ENCODE results near the gene MIF4GD. TPM values are rescaled to one million over a fixed set of nuclear protein-coding genes. Genes with fewer than 3 reads are reported as not detected.

Gene MIF4GD
- total and polyA plus RNA-seq, 9 of the 15 experiments (the other 6 are each of a cell fraction or from before 2014, with no cell fraction given): 11.8 to 63.8 (median 28.1) TPM

DNA sequence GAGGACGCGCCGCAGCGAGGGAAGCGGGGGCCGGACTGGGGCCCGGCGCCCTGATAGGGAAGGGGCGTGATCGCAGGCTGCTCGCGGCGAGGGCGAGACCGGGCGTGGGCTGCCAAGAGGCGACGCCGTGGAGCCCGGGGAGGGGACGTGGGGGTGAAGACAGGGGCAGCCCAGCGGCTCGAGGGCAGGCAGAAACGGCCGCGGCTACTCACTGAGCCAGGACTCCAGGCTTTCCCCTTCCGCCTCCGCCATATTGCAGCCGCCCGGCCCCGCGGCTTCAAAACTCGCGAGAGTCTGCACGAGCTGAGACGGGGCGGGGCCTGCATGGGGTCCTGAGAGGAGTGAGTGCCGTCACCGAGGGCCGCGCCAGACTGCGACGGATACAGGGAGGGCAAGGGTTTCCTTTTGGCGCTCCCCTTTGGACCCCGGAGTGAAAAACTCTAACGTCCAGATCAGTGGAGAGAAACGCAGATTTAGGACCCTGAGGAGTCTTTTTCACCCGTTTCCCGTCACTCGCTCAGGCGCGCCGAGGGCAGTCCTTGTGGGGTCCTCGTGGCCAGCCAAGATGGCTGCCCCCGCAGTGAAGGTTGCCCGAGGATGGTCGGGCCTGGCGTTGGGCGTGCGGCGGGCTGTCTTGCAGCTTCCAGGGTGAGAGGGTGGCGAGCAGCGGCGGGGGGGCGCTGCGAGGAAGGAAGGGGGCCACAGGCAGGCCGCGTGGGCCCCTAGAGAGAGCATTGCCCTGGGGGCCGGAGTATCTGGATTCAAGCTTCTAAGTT, 9.5 kb downstream of the MIF4GD start, which contains the start of the genes GGA3 and MRPS7 (continued):
- TF ChIP-seq KDM2B (CRISPR knock-in tag; IDR thresholded peaks at IDR 0.05) (no peak), DDX20 (tag; IDR thresholded peaks at IDR 0.05; ENCODE audit: low read depth) (no peak), FOXA1 (IDR thresholded peaks at IDR 0.05; ENCODE audit: borderline replicate concordance) (no peak), RFX7 (CRISPR knock-in tag; IDR thresholded peaks at IDR 0.05) (no peak), ESRRB (CRISPR knock-in tag; IDR thresholded peaks at IDR 0.05; ENCODE audit: borderline replicate concordance) (no peak), ZNF347 (CRISPR knock-in tag; IDR thresholded peaks at IDR 0.05; ENCODE audit: low read depth) (no peak), HDGF (IDR thresholded peaks at IDR 0.05) (no peak), C11orf30 (IDR thresholded peaks at IDR 0.05; ENCODE audit: low read depth) (peak; percentile 98), ARID1B (IDR thresholded peaks at IDR 0.05) (peak; percentile 28; the same call in 1 of the 2 replicates), CREB1 (IDR thresholded peaks at IDR 0.05) (peak; percentile 59), CREB1 (CRISPR knock-in tag; IDR thresholded peaks at IDR 0.05) (peak; percentile 84), L3MBTL2 (IDR thresholded peaks at IDR 0.05) (peak; percentile 53), GABPB1 (CRISPR knock-in tag; IDR thresholded peaks at IDR 0.05) (peak; percentile 69; the same call in 1 of the 2 replicates), SNIP1 (IDR thresholded peaks at IDR 0.05; ENCODE audit: low read depth) (no peak), ADNP (tag; IDR thresholded peaks at IDR 0.05) (no peak), ZNF175 (CRISPR knock-in tag; IDR thresholded peaks at IDR 0.05; ENCODE audit: low read depth) (no peak), HDAC2 (IDR thresholded peaks at IDR 0.05) (peak; percentile 64), LEF1 (IDR thresholded peaks at IDR 0.05) (no peak), SP1 (CRISPR knock-in tag; IDR thresholded peaks at IDR 0.05) (peak; percentile 95), FOSL1 (tag; conservative IDR thresholded peaks at IDR 0.05) (no peak), TRIM28 (IDR thresholded peaks at IDR 0.05) (peak; percentile 67; the same call in 1 of the 2 replicates)
- TF ChIP-seq, protein P1, sequence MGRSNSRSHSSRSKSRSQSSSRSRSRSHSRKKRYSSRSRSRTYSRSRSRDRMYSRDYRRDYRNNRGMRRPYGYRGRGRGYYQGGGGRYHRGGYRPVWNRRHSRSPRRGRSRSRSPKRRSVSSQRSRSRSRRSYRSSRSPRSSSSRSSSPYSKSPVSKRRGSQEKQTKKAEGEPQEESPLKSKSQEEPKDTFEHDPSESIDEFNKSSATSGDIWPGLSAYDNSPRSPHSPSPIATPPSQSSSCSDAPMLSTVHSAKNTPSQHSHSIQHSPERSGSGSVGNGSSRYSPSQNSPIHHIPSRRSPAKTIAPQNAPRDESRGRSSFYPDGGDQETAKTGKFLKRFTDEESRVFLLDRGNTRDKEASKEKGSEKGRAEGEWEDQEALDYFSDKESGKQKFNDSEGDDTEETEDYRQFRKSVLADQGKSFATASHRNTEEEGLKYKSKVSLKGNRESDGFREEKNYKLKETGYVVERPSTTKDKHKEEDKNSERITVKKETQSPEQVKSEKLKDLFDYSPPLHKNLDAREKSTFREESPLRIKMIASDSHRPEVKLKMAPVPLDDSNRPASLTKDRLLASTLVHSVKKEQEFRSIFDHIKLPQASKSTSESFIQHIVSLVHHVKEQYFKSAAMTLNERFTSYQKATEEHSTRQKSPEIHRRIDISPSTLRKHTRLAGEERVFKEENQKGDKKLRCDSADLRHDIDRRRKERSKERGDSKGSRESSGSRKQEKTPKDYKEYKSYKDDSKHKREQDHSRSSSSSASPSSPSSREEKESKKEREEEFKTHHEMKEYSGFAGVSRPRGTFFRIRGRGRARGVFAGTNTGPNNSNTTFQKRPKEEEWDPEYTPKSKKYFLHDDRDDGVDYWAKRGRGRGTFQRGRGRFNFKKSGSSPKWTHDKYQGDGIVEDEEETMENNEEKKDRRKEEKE (IDR thresholded peaks at IDR 0.05; ENCODE audit: borderline replicate concordance in 1 of 2, control insufficient read depth in 1 of 2, low read depth in 2 of 2, low read length in 1 of 2): no peak
- TF ChIP-seq, protein P2, sequence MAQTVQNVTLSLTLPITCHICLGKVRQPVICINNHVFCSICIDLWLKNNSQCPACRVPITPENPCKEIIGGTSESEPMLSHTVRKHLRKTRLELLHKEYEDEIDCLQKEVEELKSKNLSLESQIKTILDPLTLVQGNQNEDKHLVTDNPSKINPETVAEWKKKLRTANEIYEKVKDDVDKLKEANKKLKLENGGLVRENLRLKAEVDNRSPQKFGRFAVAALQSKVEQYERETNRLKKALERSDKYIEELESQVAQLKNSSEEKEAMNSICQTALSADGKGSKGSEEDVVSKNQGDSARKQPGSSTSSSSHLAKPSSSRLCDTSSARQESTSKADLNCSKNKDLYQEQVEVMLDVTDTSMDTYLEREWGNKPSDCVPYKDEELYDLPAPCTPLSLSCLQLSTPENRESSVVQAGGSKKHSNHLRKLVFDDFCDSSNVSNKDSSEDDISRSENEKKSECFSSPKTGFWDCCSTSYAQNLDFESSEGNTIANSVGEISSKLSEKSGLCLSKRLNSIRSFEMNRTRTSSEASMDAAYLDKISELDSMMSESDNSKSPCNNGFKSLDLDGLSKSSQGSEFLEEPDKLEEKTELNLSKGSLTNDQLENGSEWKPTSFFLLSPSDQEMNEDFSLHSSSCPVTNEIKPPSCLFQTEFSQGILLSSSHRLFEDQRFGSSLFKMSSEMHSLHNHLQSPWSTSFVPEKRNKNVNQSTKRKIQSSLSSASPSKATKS (CRISPR knock-in tag; IDR thresholded peaks at IDR 0.05): no peak
- TF ChIP-seq, protein P3, sequence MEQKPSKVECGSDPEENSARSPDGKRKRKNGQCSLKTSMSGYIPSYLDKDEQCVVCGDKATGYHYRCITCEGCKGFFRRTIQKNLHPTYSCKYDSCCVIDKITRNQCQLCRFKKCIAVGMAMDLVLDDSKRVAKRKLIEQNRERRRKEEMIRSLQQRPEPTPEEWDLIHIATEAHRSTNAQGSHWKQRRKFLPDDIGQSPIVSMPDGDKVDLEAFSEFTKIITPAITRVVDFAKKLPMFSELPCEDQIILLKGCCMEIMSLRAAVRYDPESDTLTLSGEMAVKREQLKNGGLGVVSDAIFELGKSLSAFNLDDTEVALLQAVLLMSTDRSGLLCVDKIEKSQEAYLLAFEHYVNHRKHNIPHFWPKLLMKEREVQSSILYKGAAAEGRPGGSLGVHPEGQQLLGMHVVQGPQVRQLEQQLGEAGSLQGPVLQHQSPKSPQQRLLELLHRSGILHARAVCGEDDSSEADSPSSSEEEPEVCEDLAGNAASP (IDR thresholded peaks at IDR 0.05): no peak

Measured in K562 (cell line).